Measurements from ENCODE around the gene TMC3.

- TF ChIP-seq, protein P1, sequence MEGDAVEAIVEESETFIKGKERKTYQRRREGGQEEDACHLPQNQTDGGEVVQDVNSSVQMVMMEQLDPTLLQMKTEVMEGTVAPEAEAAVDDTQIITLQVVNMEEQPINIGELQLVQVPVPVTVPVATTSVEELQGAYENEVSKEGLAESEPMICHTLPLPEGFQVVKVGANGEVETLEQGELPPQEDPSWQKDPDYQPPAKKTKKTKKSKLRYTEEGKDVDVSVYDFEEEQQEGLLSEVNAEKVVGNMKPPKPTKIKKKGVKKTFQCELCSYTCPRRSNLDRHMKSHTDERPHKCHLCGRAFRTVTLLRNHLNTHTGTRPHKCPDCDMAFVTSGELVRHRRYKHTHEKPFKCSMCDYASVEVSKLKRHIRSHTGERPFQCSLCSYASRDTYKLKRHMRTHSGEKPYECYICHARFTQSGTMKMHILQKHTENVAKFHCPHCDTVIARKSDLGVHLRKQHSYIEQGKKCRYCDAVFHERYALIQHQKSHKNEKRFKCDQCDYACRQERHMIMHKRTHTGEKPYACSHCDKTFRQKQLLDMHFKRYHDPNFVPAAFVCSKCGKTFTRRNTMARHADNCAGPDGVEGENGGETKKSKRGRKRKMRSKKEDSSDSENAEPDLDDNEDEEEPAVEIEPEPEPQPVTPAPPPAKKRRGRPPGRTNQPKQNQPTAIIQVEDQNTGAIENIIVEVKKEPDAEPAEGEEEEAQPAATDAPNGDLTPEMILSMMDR (IDR thresholded peaks at IDR 0.05 in 8 of 11, conservative IDR thresholded peaks at IDR 0.05 in 3 of 11), result no peak
- TF ChIP-seq POLR2A (IDR thresholded peaks at IDR 0.05) (no peak), POLR2AphosphoS5 (IDR thresholded peaks at IDR 0.05) (no peak)
Measured at GRCh38 chr15:81361891-81362290, 12.1 kb downstream of the TMC3 start.

Data from spleen (tissue), 7 donors.